Stimulated activated CD8-positive, alpha-beta memory T cell treated with anti-CD3 and anti-CD28 coated beads, Interleukin-7, amount 100 ng/mL, for 1 hour (primary cell): ENCODE data around the gene CMTM4.
"Not testable (repeated sequence)": the region's sequence is repeated elsewhere in the genome, so short reads cannot be mapped to it uniquely, and the experiment has no call there.

Source experiments
- DNase-seq, 2 donors: peaks; one replicate each; pipeline ENCODE4 v3.0.0-alpha.2; 2020; ENCODE audit warnings: low read depth in 2 of 2

The CMTM4 gene

DNA sequence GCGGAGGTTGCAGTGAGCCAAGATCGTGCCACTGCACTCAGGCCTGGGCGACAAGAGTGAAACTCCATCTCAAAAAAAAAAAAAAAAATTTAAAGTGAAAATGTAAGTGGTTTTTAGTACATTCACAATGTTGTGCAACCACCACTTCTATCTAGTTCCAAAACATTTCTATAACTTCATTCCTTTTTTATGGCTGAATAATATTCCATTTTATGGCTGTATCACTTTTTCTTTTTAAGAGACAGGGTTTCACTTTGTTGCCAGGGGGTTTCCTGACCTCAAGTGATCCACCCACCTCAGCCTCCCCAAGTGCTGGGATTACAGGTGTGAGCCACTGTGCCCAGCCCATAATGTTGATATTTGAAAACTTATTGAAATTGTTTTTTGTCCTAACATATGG, 103.7 kb downstream of the CMTM4 start:
- no peak for DNase-seq

DNA sequence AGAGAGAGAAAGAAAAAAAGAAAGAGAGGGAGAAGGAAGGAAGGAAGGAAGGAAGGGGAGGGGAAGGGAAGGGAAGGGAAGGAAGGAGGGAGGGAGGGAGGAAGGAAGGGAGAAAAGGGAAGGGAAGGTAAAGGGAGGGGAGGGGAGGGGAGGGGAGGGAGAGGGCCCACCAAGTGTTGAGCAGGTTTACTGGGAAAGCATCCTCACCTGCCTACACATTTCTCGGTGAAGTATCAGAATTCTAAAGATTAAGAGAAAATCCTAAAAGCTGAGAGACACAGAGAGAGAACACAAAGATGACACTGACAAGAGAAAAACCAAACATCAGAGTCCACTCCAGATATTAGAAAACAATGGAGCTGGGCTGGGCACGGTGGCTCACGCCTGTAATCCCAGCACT, 104.3 kb downstream of the CMTM4 start:
- no peak for DNase-seq

DNA sequence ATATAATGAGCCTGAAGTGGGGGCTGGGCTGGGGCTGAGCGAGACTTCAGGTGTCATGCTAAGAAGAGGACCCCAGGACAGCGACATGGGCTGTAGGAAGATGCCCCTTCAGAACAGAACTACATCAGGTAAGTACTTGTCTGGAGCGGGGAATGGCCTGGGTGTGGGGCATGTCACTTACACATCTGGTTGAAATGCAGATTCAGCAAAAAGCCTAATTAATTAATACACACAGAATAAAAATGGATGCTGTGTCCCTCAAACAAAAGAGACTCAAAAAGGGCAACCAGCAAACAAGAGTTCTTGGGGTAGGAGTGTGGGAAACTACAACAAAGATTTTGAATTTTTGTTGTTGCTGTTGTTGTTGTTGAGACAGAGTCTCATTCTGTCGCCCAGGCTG, 105.5 kb downstream of the CMTM4 start:
- no peak for DNase-seq

DNA sequence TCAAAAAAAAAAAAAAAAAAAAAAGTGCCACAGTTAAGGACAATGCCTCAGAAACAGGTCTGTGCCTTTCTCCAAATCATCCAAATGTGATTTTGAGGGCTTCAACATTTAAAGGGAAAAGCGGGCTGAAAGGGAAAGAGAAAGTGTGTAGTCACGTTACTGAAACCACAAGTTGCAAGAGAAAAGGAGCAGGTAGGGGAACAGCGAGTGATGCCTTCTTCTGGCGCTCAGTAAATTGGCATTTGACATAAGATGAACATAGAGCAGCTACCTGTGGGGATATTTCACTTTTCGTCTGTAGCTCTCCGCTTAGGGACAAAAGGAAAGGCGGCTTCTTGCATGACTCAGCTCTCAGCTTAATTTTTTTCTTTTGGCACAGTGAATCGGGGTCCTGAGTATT, 106.2 kb downstream of the CMTM4 start:
- DNase-seq: no peak

DNA sequence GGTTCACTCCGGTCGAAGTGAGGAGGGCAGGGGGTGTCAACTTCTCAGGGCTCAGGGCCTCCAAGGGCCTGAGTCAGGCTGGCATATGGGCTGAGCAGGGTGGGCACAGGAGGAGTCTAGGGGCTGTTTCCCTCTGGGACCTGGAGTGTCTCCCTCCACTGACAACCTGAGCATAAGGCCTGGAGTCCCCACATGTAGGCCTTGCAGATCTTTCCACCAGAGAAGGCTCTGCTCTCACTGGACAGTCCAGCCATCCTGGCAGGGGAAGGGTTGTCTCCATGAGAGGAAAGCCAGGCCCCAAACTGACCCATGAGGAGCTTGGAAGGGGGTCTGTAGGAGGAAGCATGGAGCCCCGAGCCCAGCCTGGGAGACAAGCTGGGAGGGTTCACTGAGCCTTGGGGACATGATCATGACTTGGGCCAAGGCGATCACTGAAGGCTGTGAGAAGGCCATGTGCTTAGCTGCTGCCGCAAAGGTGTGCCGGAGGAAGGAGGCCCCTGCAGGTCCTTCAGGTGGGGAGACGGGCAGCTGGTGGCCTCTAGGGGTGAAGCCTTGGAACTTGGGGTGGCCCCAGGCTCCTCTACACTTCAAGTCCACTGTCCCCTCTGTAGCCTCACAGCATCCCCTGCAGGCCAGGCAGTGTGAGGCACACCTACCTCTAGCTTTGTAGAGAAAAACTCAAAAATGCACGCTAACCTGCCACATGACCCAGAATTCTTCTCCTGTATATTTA, 107.4 kb downstream of the CMTM4 start:
- DNase-seq: peak; percentile 21 to 37

DNA sequence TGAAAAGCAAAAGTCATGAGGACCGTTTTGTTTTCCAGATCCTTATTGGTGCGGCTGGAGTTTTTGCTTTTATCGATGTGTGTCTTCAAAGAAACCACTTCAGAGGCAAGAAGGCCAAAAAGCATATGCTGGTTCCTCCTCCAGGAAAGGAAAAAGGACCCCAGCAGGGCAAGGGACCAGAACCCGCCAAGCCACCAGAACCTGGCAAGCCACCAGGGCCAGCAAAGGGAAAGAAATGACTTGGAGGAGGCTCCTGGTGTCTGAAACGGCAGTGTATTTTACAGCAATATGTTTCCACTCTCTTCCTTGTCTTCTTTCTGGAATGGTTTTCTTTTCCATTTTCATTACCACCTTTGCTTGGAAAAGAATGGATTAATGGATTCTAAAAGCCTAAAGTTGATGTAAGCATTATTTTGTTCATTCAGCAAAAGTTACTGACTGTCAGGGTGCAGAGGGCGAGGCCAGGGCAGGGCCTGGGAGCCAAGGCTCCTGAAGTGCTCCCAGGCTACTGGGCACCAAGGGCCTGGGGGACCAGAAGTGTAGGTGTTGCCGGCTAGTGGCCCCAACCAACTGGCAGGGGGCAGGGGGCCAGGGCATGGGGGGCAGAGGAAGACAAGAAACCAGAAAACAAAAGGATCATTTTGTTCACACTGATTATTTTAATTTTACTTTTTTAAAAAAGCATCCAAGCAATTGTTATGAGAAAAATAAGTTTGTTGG, 108.5 kb downstream of the CMTM4 start:
- DNase-seq: no peak

DNA sequence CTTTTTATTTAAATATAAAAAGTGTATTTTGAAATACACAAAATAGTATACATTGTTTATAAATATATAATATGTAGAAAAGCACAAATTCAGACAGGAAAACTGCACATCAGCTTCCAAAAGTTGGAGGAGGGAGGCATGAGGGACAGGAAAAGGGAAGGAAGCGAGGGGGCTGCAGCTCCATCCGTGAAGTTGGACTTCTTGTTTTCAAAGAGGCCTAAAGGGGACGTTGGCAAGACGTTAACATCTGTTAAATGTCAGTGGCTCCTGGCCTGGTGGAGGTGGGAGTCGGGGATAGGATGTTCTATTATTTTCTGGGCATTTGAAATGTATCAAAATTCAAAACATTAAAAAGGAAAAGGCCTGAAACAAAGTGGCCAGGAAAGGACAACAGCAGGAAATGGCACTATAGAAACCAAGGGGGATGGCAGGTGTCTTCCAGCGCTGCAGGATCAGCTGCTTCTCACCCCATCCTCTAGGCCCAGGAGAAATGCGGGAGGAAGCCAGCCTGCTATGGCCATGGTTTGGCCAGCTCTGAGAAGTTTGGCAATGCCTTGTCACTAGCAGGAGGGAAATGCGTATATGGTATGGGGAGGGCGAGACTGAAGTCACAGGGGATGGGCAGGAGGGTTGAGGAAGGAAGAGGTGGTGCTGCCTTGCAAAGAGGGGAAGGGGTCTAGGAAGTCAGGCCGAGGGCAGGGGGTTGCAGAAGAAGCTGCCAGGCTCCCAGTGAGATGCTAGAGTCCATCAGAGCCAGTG, 110.9 kb downstream of the CMTM4 start:
- no peak for DNase-seq

DNA sequence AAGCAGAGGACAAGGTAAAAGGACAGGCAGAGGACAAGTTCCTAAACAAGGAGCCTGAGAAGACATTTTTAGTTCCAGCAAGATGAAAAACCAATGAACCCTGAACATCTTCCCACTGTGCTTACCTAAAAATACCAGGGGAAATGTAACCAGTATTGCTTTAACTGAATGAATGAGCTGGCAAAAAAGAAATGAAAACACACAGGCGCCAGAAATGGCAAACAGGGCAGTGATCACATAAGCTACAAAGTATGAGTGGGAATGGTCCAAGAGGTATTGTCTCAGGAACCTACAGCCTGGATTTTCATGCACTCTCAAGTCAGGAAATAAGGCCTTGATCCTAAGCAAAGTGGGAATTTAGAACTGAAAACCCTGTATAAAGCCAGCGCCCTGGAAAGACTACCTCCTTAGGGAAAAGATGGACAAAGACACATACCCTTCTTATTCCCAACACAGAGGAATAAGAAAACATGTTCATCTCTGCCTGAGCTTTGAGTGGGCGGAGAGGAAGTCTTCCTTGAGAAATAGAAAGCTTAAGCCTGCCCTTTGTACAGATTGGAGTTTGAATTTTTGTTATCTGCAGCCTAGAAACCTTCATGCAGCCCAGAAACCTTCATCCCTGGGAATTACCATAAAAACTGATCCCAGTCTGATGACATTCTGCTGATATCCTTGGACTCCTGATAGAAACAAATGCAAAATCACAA, 115.1 kb downstream of the CMTM4 start:
- DNase-seq: no peak

DNA sequence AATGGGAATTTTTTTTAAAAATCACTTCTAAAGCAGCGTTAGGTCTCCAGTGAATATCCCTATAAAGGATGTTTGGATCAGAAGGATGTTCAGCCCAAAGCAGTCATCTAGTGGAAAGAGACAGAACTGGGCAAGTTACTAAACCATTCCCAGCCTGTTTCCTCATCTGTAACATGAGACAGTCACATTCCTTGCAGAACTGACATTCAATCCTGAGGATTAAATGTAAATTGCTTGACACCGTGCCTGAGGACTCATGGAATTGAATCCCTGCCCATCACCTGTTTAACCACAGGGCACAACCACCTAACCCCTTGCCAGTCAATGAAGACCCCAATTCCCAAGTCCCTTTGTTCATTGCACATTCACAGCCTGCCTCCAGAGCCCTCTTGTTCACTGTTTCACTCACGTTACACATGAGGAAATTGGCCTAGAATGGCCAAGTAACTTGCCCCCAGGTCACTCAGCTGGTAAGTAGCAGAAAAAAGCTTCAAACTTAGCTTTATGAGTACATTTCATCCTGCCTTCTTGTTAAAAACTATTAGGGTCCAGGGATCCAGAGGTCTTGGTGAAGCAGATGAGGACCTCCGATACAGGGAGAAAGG, 115.8 kb downstream of the CMTM4 start:
- DNase-seq: no peak

DNA sequence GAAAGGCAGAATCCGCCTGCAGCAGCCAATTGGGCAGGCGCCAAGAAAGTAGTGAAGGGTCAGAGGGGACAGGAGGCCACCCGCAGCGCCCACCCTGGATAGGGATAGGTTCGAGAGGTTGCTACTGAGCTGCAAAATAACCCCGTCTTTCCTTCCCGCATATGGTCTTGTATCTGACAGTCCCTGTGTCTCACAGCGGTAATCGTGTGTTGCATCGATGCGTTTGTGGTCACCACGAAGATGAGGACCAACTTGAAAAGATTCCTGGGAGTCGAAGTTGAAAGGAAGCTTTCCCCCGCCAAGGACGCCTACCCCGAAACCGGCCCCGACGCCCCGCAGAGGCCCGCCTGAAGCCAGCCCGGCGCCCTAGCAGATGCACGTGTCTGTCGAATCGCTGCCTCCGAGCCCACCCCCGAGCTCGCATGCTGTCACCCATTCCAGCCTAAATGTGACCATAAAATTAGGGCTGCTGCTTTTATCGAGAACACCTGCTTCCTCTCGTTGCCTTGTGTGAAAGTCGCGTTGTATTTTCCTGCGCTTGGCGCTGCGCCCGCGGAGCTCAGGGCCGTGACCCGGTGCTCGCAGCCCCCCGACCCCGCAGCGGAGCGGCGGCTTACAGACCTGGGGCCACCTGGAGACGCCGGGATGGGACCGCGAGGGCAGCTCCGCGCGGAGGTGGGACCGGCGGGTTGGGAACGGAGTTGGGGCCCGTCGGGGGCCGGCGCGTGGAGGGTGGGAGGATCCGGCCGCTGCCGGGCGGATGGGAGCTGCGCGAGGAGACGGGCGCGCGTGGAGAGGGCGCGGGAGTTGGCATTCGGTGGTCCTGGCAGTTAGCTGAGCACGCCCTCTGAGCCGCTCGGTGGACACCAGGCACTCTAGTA, 117.7 kb downstream of the CMTM4 start, which contains the start of gene CMTM2:
Gene CMTM2, plus strand, starts transcription at position 813 of the 881 bp plus-strand sequence. CDS start 145 bp downstream, outside the sequence.
- no peak for DNase-seq

DNA sequence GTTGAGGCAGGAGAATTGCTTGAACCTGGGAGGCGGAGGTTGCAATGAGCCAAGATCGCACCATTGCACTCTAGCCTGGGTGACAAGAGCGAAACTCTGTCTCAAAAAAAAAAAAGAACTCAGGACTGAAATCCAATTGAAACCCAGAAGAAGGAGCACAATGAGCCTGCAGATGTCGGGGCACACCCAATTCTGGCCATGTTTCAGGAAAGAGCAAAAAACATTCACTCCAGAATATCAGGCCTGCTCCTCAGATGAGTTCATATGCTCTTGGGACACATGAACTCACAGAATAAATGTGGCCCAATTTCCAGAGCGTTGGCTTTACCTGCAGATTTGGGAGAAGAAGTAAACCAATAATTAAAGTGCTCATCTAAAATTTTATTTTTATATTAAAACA, 120.2 kb downstream of the CMTM4 start:
- no peak for DNase-seq

DNA sequence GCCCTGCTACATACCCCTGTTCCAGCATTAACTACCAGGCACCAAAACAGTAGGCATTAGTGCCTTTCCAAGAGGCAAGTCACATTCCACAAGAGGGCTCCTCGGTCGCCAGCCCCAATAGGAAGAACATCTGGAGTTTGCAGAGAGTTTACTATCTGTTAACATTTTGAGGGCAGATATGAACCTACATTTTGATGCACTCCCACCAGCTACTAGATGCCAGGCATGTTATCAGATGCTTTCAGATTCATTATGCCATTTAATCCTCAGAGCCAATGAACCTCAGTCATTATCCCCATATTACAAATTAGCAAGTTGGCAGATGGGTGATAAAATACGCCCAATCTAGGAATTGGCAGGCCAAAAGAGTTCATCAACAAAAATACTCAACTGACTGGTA, 121.5 kb downstream of the CMTM4 start:
- DNase-seq: no peak

DNA sequence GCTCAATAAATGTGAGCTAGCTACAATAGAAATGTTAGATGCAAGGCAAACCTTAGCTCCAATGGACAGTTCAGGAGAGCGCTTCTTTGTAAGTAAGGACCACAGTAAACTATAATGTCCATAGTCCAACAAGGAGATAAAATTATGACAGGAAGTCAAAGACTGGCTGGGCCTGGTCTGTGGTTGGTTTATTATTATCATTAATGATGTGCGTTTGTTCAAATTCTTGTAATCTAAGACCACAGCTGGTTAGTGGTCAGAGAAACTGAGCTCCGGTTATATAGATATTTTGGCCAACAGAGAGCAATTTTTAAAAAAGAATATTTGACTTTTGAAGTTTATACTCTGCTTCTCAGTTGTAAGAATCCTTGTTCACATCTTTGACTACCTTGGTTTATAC, 122.0 kb downstream of the CMTM4 start:
- no peak for DNase-seq

DNA sequence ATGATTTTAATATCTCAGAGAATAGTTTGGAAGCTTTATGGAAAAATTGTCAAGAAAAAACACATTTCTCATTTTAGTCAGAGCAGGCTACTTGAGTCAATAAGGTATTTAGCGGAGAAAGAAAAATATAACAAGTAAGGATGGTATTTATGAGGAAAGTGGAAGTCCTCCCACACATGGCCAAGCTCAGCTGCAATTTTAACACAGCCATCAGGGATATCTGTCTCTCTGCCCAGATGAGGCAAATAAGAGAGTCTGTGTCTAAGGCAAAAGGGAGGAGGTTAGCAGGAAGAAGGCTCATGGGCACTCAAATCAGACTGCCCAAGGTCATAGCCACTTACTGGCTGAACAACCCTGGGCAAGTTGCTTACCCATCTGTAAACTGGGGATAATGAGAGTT, 122.5 kb downstream of the CMTM4 start:
- DNase-seq: no peak

DNA sequence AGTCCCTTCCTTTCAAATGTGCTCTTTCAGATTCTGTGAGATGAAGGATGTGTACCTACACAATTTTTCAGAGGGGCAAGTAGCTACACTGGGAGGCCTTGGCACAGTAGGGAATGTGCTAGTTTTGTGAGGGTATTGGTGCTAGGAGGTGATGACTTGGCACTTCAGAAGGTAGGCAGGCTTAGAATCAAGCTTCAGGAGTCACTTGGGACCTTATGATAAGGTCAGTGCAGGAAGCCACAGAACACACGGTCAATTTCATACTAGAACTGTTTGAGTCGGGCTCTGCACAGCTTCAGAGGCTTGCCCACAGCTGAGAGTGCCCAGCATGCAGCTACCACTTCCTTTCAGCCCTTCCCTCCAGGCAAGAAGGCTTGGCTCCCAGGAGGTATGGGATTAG, 124.2 kb downstream of the CMTM4 start:
- no peak for DNase-seq

DNA sequence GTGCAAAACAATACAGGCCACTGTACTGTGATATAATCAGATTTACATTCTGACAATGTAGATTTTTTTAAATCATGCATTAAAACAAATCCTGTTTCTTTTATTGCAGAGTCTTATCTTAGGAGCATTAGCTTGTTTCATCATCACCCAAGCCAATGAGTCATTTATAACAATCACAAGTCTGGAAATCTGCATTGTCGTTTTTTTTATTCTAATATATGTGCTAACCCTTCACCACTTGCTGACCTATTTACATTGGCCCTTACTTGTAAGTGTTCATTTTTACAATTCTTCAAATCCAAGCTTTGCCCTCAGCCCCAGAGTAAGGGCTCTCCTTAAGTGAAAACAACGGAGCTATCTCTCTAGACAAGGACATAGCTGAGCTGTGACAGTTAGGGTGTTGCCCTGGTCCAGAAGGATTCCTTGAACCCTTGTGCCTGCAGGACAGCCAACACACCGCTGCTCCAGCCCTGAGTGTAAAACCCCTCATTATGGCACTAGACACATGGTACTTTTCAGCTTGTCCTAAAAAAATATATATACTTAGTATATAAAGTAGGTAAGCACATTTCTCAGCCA, 126.6 kb downstream of the CMTM4 start:
- DNase-seq: no peak

DNA sequence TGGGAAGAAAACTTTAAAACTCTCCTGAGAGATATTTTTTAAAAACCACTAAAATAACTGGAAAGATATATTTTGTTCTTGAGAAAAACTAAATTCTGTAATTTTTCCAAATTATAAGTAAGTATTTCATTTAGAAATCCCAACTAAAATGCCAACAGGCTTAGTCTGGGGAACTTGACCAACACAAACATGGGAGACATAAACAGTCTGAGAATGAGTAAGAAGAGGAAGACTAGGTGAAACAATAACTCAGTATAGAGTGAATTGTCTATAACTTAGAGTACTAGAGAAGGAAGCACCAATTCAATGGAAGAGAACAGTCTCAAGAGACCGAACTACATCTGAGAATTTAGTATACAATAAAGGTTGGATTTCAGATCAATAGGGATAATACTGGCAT, 127.4 kb downstream of the CMTM4 start:
- DNase-seq: no peak

DNA sequence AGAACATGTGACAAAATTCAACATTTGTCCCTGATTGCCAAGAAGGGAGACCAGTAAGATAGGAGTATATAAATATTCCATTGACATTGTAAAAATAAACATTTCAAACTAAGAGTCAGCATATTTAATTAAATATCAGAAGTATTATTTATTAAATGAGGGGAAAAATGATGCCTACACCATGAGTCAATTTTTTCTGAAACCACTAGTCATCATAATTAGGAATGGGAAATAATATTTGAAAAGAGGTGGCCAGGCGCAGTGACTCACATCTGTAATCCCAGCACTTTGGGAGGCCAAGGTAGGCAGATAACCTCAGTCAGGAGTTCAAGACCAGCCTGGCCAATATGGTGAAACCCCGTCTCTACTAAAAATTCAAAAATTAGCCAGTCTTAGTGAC, 128.2 kb downstream of the CMTM4 start:
- no peak for DNase-seq

DNA sequence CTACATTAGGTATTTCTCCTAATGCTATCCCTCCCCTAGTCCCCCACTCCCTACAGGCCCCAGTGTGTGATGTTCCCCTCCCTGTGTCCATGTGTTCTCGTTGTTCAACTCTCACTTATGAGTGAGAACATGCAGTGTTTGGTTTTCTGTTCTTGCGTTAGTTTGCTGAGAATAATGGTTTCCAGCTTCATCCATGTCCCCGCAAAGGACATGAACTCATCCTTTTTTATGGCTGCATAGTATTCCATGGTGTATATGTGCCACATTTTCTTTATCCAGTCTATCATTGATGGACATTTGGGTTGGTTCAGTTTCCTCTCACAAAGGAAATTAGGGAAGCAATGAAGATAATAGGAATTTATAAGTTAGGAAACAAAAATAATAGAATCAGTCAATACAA, 129.3 kb downstream of the CMTM4 start:
- DNase-seq: not testable (repeated sequence)
